HG02840 (cell line): Measurements from ENCODE around the gene UHRF1.
"Not testable (repeated sequence)": the region's sequence is repeated elsewhere in the genome, so short reads cannot be mapped to it uniquely, and the experiment has no call there.

Experiments
- ATAC-seq: cut with Tn5 transposase; IDR thresholded peaks from one replicate; pipeline ENCODE4 v1.9.1; 2021; ENCODE audit warnings: mild to moderate bottlenecking, moderate library complexity, moderate number of reproducible peaks; ENCODE audit not compliant: unreplicated experiment, low FRiP score

UHRF1 gene

GRCh38 chr19:4969772-4970531 is 60.7 kb downstream of the UHRF1 start:
- ATAC-seq = no peak

GRCh38 chr19:4970558-4971423 is 61.5 kb downstream of the UHRF1 start:
- ATAC-seq = no peak

- ATAC-seq = no peak
Observed at GRCh38 chr19:4971424-4971793, 62.1 kb downstream of the UHRF1 start.

GRCh38 chr19:4971816-4972495 is 62.7 kb downstream of the UHRF1 start:
- no peak for ATAC-seq

GRCh38 chr19:4972509-4973230 is 63.4 kb downstream of the UHRF1 start:
- no peak for ATAC-seq

GRCh38 chr19:4974880-4975469 is 65.7 kb downstream of the UHRF1 start:
- no peak for ATAC-seq

GRCh38 chr19:4975601-4976000 is 66.3 kb downstream of the UHRF1 start:
- not testable (repeated sequence) for ATAC-seq

- ATAC-seq = no peak
Observed at GRCh38 chr19:4976401-4977298, 67.3 kb downstream of the UHRF1 start.

- no peak for ATAC-seq
Observed at GRCh38 chr19:4977299-4978174, 68.2 kb downstream of the UHRF1 start.

- no peak for ATAC-seq
Observed at GRCh38 chr19:4979211-4979807, 70.0 kb downstream of the UHRF1 start.

GRCh38 chr19:4980067-4980466 is 70.8 kb downstream of the UHRF1 start:
- no peak for ATAC-seq

GRCh38 chr19:4980838-4981680 is 71.8 kb downstream of the UHRF1 start:
- ATAC-seq = no peak

GRCh38 chr19:4981681-4981958 is 72.3 kb downstream of the UHRF1 start:
- no peak for ATAC-seq

GRCh38 chr19:4983346-4984105 is 74.2 kb downstream of the UHRF1 start:
- no peak for ATAC-seq

- ATAC-seq = no peak
Observed at GRCh38 chr19:4984106-4984380, 74.7 kb downstream of the UHRF1 start.

GRCh38 chr19:4984438-4984990 is 75.2 kb downstream of the UHRF1 start:
- ATAC-seq = no peak
